ENCODE measurements around the gene AGTPBP1.

Gene AGTPBP1

GRCh38 chr9:85716031-85716877 lies 25.5 kb downstream of the AGTPBP1 start:
- DNase-seq: no peak

GRCh38 chr9:85715587-85715986 lies 26.2 kb downstream of the AGTPBP1 start:
- no peak for DNase-seq

- DNase-seq: no peak
These were observed 27.9 kb downstream of the AGTPBP1 start for GRCh38 chr9:85713897-85714296.

GRCh38 chr9:85704744-85705143 lies 37.0 kb downstream of the AGTPBP1 start:
- DNase-seq: no peak

GRCh38 chr9:85703398-85703797 lies 38.4 kb downstream of the AGTPBP1 start:
- no peak for DNase-seq

GRCh38 chr9:85702726-85703289 lies 38.9 kb downstream of the AGTPBP1 start:
- no peak for DNase-seq

- no peak for DNase-seq
These were observed 39.6 kb downstream of the AGTPBP1 start for GRCh38 chr9:85702191-85702590.

- no peak for DNase-seq
These were observed 41.4 kb downstream of the AGTPBP1 start for GRCh38 chr9:85700330-85700729.

- DNase-seq: no peak
These were observed 53.4 kb downstream of the AGTPBP1 start for GRCh38 chr9:85688361-85688760.

GRCh38 chr9:85685081-85685480 lies 56.7 kb downstream of the AGTPBP1 start:
- no peak for DNase-seq

GRCh38 chr9:85676790-85677189 lies 65.0 kb downstream of the AGTPBP1 start:
- no peak for DNase-seq

- DNase-seq: no peak
These were observed 74.4 kb downstream of the AGTPBP1 start for GRCh38 chr9:85667374-85667773.

- DNase-seq: no peak
These were observed 75.7 kb downstream of the AGTPBP1 start for GRCh38 chr9:85666086-85666485.

GRCh38 chr9:85662573-85662972 lies 79.2 kb downstream of the AGTPBP1 start:
- no peak for DNase-seq

GRCh38 chr9:85658716-85659115 lies 83.0 kb downstream of the AGTPBP1 start:
- no peak for DNase-seq

- DNase-seq: no peak
These were observed 88.6 kb downstream of the AGTPBP1 start for GRCh38 chr9:85653153-85653552.

GRCh38 chr9:85647571-85647970 lies 94.2 kb downstream of the AGTPBP1 start:
- no peak for DNase-seq

GRCh38 chr9:85645909-85646627 lies 95.7 kb downstream of the AGTPBP1 start:
- no peak for DNase-seq

- DNase-seq: no peak
These were observed 101.3 kb downstream of the AGTPBP1 start for GRCh38 chr9:85640425-85640824.

GRCh38 chr9:85639675-85640186 lies 102.0 kb downstream of the AGTPBP1 start:
- DNase-seq: no peak

GRCh38 chr9:85631809-85632208 lies 109.9 kb downstream of the AGTPBP1 start:
- no peak for DNase-seq

GRCh38 chr9:85630676-85631075 lies 111.1 kb downstream of the AGTPBP1 start:
- DNase-seq: no peak

- no peak for DNase-seq
These were observed 124.5 kb downstream of the AGTPBP1 start for GRCh38 chr9:85617141-85617670.
